Activated T-helper 2 cell treated with anti-CD3 and anti-CD28 coated beads, Interferon-gamma antibody, Interleukin-2, Interleukin-4, amounts not matched to agents 10 μg/mL and 5 μg/mL and 100 μg/mL, durations not matched to agents 14 hours and 24 hours and 36 hours (primary cell): Measurements from ENCODE around the gene ARID5B. TPM values are rescaled to one million over a fixed set of nuclear protein-coding genes. Genes with fewer than 3 reads are reported as not detected.
A peak's percentile ranks its signal among the peaks of the same experiment; 100 is the strongest.

ENCODE experiments used
- DNase-seq: peaks from one replicate; pipeline ENCODE4 v3.0.0; 2021; ENCODE audit warnings: low spot score
- H3K27ac Mint-ChIP-seq: one replicate; pipeline ENCODE4 v1.8.0; 2021; ENCODE audit warnings: mixed read lengths
- H3K27me3 Mint-ChIP-seq: one replicate; pipeline ENCODE4 v1.8.0; 2021; ENCODE audit warnings: low read depth, mixed read lengths
- H3K36me3 Mint-ChIP-seq: one replicate; pipeline ENCODE4 v1.8.0; 2021; ENCODE audit warnings: low read depth, mixed read lengths
- H3K4me1 Mint-ChIP-seq: one replicate; pipeline ENCODE4 v1.8.0; 2021; ENCODE audit warnings: low read depth, mixed read lengths
- H3K4me3 Mint-ChIP-seq: one replicate; pipeline ENCODE4 v1.8.0; 2021; ENCODE audit warnings: low read depth, mild to moderate bottlenecking, moderate library complexity, mixed read lengths
- H3K9me3 Mint-ChIP-seq: one replicate; pipeline ENCODE4 v1.8.0; 2021; ENCODE audit warnings: mixed read lengths
- intact Hi-C: fragments of 100-400 bp; cut with micrococcal nuclease; formaldehyde crosslinking; loops from one replicate; pipeline ENCODE4 v1.15.1; 2023
- total RNA-seq: library from RNA; stranded (reverse); gene quantifications from 2 replicates; pipeline ENCODE4 v1.2.3, GENCODE V29; 2022

ARID5B gene
- total RNA-seq, 1 donor from 2014 or later: 35.7 TPM

GRCh38 chr10:62049624-62050345 lies 148.3 kb downstream of the ARID5B start:
- no peak for DNase-seq
- H3K27ac Mint-ChIP-seq: peak overlapping the region; percentile 99
- intact Hi-C loops: loop anchor here (1.0 to 10.0 kb wide), 18 partner anchors 31 to 1218 kb away; partner anchors contain the start of genes EGR2 and NRBF2
- peaks cover 59% of the 10 kb centered on the region for H3K36me3 Mint-ChIP-seq
- no peaks in the 10 kb centered on the region for H3K9me3 Mint-ChIP-seq
- H3K4me1 Mint-ChIP-seq: peaks cover 84% of the 10 kb centered on the region
- peak overlapping the region; percentile 97 for H3K4me3 Mint-ChIP-seq
- H3K27me3 Mint-ChIP-seq: no peaks in the 10 kb centered on the region

DNA sequence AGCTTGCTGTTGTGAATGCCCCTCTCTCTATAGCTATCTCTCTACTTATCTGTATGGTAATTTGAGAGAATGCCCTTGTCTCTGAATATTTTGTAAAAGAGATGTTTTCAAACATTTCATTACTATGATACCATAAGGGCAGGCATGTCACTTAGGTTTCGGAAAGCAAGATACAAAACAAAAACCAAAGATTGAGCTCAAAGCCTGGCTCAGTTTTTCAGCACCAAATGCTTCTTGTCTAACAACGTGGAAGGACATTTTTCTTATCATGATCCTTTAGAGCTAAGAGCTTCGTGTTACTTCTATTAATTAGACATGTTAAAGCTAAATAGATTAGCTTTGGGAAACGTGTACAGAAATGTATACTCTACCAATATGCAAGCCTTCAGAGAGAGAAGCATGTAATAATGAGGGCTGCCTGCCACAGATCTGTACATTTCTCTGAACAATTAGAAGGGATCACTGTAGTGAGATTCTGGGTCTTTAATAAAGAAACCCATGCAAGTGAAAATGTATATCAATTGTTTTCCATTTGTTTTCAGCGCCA lies 148.9 kb downstream of the ARID5B start:
- no peaks in the 10 kb centered on the region for H3K27me3 Mint-ChIP-seq
- peaks cover 65% of the 10 kb centered on the region for H3K36me3 Mint-ChIP-seq
- peak overlapping the region; percentile 99 for H3K27ac Mint-ChIP-seq
- H3K4me3 Mint-ChIP-seq: peak overlapping the region; percentile 97
- peaks cover 86% of the 10 kb centered on the region for H3K4me1 Mint-ChIP-seq
- intact Hi-C loops: loop anchor here (1.0 to 10.0 kb wide), 5 partner anchors 30 to 766 kb away; partner anchors contain the start of gene EGR2
- H3K9me3 Mint-ChIP-seq: no peaks in the 10 kb centered on the region
- no peak for DNase-seq

DNA sequence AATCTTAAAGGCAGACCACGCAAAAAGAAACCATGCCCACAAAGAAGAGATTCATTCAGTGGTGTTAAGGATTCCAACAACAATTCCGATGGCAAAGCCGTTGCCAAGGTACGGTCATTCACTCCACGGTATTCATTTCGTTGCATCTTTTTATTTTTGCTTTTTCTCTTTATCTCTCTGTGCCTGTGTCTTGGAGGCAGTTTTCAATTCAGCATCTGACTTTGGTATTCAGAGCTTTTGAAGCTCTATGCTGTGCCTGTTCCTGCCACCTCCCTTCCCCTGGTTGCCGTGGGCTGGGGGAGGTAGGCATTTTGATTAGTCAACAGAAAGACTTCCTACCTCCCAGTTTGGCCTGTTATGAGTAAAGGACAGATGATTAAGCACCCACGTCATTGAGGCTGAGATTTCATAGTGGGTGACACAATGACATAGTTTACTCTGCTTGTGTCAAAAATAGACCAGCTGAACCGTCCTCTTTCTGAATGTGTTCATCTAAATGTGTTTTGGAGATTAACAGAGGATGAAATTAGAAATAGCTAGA lies 149.5 kb downstream of the ARID5B start:
- peak overlapping the region; percentile 97 for H3K4me3 Mint-ChIP-seq
- peaks cover 86% of the 10 kb centered on the region for H3K4me1 Mint-ChIP-seq
- peak; percentile 72 for DNase-seq
- H3K36me3 Mint-ChIP-seq: peaks cover 68% of the 10 kb centered on the region
- H3K27ac Mint-ChIP-seq: peak overlapping the region; percentile 99
- H3K9me3 Mint-ChIP-seq: no peaks in the 10 kb centered on the region
- H3K27me3 Mint-ChIP-seq: no peaks in the 10 kb centered on the region
- intact Hi-C loops: loop anchor here (1.0 to 10.0 kb wide), 6 partner anchors 12 to 766 kb away; partner anchors contain the start of gene EGR2

DNA sequence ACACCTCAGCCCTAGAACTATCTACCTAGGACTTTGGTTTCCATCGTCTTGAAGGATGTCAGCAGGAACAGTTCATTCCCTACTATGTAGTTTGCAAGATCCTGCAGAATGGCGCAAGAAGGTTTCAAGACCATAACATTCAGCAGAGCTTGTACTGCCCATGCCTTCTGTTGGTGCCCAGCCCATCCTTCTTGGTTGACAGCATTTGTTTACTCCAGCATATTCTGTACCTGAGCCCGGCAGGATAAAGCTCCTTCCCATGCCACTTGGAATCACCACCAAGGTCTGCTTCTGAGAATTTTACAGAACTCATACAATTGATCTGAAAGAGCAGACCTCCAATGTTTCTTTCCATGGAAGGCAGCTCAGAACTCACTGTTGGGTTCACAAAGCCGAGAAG lies 150.8 kb downstream of the ARID5B start:
- no peak for DNase-seq
- peaks cover 86% of the 10 kb centered on the region for H3K4me1 Mint-ChIP-seq
- H3K27ac Mint-ChIP-seq: no peak overlapping the region
- peaks cover 81% of the 10 kb centered on the region for H3K36me3 Mint-ChIP-seq
- intact Hi-C loops: loop anchor here (10.0 kb wide), 1 partner anchor 583 kb away; no protein-coding TSS in a partner anchor
- peak overlapping the region; percentile 97 for H3K4me3 Mint-ChIP-seq
- H3K9me3 Mint-ChIP-seq: no peaks in the 10 kb centered on the region
- no peaks in the 10 kb centered on the region for H3K27me3 Mint-ChIP-seq

- Mint-ChIP-seq H3K9me3 (no peaks in the 10 kb centered on the region), H3K27me3 (no peaks in the 10 kb centered on the region), H3K36me3 (peaks cover 97% of the 10 kb centered on the region), H3K4me3 (peak overlapping the region; percentile 97), H3K4me1 (peaks cover 85% of the 10 kb centered on the region), H3K27ac (peak overlapping the region; percentile 89)
- intact Hi-C loops: loop anchor here (10.0 kb wide), 1 partner anchor 581 kb away; no protein-coding TSS in a partner anchor
- no peak for DNase-seq
Measured at GRCh38 chr10:62053860-62054259, 152.4 kb downstream of the ARID5B start.

DNA sequence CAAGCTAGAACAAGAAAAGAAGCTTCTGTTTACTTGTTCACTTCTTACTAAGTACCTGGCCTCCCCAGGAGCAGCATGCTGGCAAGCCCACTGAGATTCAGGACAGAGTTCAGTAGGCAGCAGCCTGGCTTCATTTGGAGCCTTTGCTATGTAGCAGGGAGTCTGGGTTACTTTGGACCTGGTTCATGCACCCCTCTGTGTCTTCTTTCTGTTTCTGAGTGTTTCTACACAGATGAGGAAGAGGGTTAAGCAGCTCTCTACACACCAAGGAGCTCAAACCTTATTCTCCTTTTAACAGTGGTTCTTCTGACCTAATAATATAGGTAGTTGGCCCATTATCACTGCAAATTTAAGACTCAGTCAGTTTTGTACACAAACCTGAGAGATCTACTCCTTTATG lies 152.9 kb downstream of the ARID5B start:
- no peak for DNase-seq

DNA sequence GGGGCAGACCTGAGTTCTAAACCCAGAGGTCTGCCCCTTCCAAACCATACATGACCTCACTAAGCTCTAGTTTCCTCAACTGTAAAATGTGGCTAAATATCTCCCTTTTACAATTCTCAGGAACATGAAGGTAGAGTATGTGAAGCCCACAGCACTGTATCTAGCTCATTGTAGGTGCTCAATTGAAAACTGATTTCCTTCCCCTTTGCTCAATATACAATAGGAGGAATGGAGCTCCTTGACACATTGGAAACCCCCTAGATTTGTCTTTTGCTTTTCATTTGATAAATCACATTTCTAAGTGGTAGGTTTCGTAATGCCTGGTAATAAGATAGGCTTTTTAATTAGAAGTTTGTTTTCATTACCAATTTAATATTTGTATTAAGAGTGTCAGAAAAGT lies 153.3 kb downstream of the ARID5B start:
- no peak for DNase-seq
- Mint-ChIP-seq H3K4me1 (peaks cover 87% of the 10 kb centered on the region), H3K9me3 (no peaks in the 10 kb centered on the region), H3K27me3 (no peaks in the 10 kb centered on the region), H3K27ac (peak overlapping the region; percentile 89), H3K36me3 (peaks cover 99% of the 10 kb centered on the region), H3K4me3 (peak overlapping the region; percentile 97)
- intact Hi-C loops: loop anchor here (10.0 kb wide), 1 partner anchor 580 kb away; no protein-coding TSS in a partner anchor

More for the DNA sequence above, 152.9 kb downstream of the ARID5B start:
- no peaks in the 10 kb centered on the region for H3K9me3 Mint-ChIP-seq
- peaks cover 85% of the 10 kb centered on the region for H3K4me1 Mint-ChIP-seq
- no peaks in the 10 kb centered on the region for H3K27me3 Mint-ChIP-seq
- peak overlapping the region; percentile 89 for H3K27ac Mint-ChIP-seq
- peak overlapping the region; percentile 97 for H3K4me3 Mint-ChIP-seq
- H3K36me3 Mint-ChIP-seq: peaks cover 99% of the 10 kb centered on the region
- intact Hi-C loops: loop anchor here (10.0 kb wide), 1 partner anchor 580 kb away; no protein-coding TSS in a partner anchor

DNA sequence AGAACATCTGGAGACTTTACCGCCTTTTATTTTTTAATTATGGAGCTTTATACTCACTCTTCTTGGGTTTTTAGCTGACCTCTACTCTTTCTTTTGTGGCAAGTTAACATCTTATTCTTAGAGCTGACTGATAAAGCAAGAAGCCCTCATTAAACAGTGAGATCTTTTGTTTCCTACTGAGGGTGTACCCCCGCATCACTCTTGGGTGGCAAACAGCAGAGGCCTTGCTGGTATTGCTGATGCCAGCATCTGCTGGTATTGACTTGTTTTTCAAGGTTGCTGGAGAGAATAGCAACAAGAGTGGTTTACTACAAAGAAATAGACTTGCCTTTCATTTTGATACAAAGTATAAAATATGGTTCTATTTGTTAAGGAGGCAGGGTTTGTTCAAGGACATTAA lies 154.7 kb downstream of the ARID5B start:
- Mint-ChIP-seq H3K4me3 (peak overlapping the region; percentile 17), H3K27ac (peak overlapping the region; percentile 33), H3K9me3 (peaks cover 4% of the 10 kb centered on the region), H3K36me3 (peaks cover 100% of the 10 kb centered on the region), H3K4me1 (peaks cover 91% of the 10 kb centered on the region), H3K27me3 (no peaks in the 10 kb centered on the region)
- DNase-seq: no peak
- intact Hi-C loops: loop anchor here (10.0 kb wide), 1 partner anchor 579 kb away; no protein-coding TSS in a partner anchor

DNA sequence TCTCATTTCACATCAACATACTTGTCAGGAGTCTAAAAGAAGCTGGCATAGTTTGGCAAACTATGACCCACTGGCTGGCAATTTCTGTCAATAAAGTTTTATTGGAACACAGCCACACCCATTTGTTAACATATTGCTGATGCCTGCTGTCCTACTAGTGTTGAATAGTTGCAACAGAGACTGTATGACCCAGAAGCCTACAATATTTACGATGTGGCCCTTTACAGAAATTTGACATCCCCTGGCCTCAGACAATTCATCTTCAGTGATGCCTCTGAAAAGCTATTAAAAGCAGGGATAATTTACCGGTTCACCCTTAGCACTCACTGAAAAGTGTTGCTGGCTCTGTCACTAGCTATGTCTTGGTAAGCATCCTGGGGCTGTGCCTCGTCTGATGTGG lies 155.2 kb downstream of the ARID5B start:
- Mint-ChIP-seq H3K4me1 (peaks cover 93% of the 10 kb centered on the region), H3K4me3 (no peak overlapping the region)

GRCh38 chr10:62057359-62057758 lies 155.9 kb downstream of the ARID5B start:
- no peak for DNase-seq
- Mint-ChIP-seq H3K4me1 (peaks cover 94% of the 10 kb centered on the region), H3K9me3 (peaks cover 8% of the 10 kb centered on the region), H3K27me3 (no peaks in the 10 kb centered on the region), H3K4me3 (no peak overlapping the region), H3K36me3 (peaks cover 100% of the 10 kb centered on the region), H3K27ac (no peak overlapping the region)
- intact Hi-C loops: loop anchor here (10.0 kb wide), 1 partner anchor 577 kb away; no protein-coding TSS in a partner anchor

More for the DNA sequence above, 155.2 kb downstream of the ARID5B start:
- Mint-ChIP-seq H3K36me3 (peaks cover 100% of the 10 kb centered on the region), H3K27me3 (no peaks in the 10 kb centered on the region), H3K27ac (no peak overlapping the region), H3K9me3 (peaks cover 4% of the 10 kb centered on the region)
- no peak for DNase-seq
- intact Hi-C loops: loop anchor here (10.0 kb wide), 1 partner anchor 578 kb away; no protein-coding TSS in a partner anchor

DNA sequence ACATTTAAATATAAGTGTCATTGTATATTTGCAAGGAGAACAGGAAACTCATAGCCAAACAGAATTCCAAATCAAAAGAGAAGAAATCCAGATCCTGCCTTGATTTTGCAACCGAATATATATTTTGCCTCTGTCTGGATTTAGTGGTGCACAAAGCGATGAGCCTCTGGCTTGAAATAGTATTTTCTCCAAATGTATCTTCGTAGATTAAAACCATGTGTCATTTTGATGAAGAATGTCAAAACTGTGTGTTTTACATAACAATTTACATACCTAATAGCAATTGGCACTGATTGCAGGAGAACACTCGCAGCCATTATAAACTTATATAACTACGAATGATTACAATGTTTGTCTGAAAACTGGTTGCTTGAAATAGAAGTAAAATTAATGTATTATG lies 156.4 kb downstream of the ARID5B start:
- DNase-seq: no peak
- H3K27ac Mint-ChIP-seq: no peak overlapping the region
- H3K4me1 Mint-ChIP-seq: peaks cover 92% of the 10 kb centered on the region
- H3K27me3 Mint-ChIP-seq: no peaks in the 10 kb centered on the region
- intact Hi-C loops: loop anchor here (10.0 kb wide), 1 partner anchor 577 kb away; no protein-coding TSS in a partner anchor
- H3K4me3 Mint-ChIP-seq: no peak overlapping the region
- peaks cover 8% of the 10 kb centered on the region for H3K9me3 Mint-ChIP-seq
- peaks cover 100% of the 10 kb centered on the region for H3K36me3 Mint-ChIP-seq

- H3K36me3 Mint-ChIP-seq: peaks cover 100% of the 10 kb centered on the region
- H3K27me3 Mint-ChIP-seq: no peaks in the 10 kb centered on the region
- H3K4me1 Mint-ChIP-seq: peaks cover 92% of the 10 kb centered on the region
- intact Hi-C loops: loop anchor here (10.0 kb wide), 1 partner anchor 576 kb away; no protein-coding TSS in a partner anchor
- H3K9me3 Mint-ChIP-seq: peaks cover 8% of the 10 kb centered on the region
- H3K4me3 Mint-ChIP-seq: peak overlapping the region; percentile 18
- H3K27ac Mint-ChIP-seq: peak overlapping the region; percentile 28
- no peak for DNase-seq
Measured at GRCh38 chr10:62058476-62058875, 157.0 kb downstream of the ARID5B start.
